Endothelial cell of umbilical vein (primary cell): Measurements from ENCODE around the gene PNCK. TPM values are rescaled to one million over a fixed set of nuclear protein-coding genes. Genes with fewer than 3 reads are reported as not detected.

Source experiments
- BruUV-seq: library from RNA; stranded (reverse); fragments of 400-500 nt; replicated peaks from 2 replicates; lab custom pipeline; 2021; lab: Mats Ljungman, UMichigan
- CTCF ChIA-PET: fragments of 300-600, 350-600 bp; sonication (Branson Sonifier 250); formaldehyde crosslinking; loops from one replicate; lab custom pipeline; 2021; ENCODE audit warnings: antibody characterized with exemption, inconsistent platforms; lab: Charles Lee
- POLR2A ChIA-PET: fragments of 300-600, 350-600 bp; sonication (Branson Sonifier 250); formaldehyde crosslinking; loops from one replicate; lab custom pipeline; 2021; ENCODE audit warnings: antibody characterized with exemption, inconsistent platforms; lab: Charles Lee
- DNase-seq: peaks from one replicate; pipeline ENCODE4 v3.0.0-alpha.2; 2011; ENCODE audit warnings: low read depth, low spot score
- FAIRE-seq: peaks from 2 replicates; lab custom pipeline; 2011; peaks lifted over from hg19 to GRCh38; lab: Jason Lieb, UNC
- H2AFZ ChIP-seq: 2 replicates; pipeline ENCODE4 v1.6.0; 2012; ENCODE audit warnings: low read depth, low read length, control low read depth, inconsistent platforms
- H3K27ac ChIP-seq: 2 replicates; pipeline ENCODE4 v1.5.1; 2011; ENCODE audit warnings: low read depth, mild to moderate bottlenecking, control low read depth, low read length, moderate library complexity; ENCODE audit not compliant: insufficient read depth
- H3K27me3 ChIP-seq, 2 experiments: 2 replicates each; pipeline versions ENCODE4 v1.6.0 to v1.6.1; 2011; ENCODE audit warnings: low read length in 2 of 2, mixed read lengths in 1 of 2; ENCODE audit not compliant: control insufficient read depth in 2 of 2, insufficient read depth in 2 of 2
- H3K36me3 ChIP-seq, 2 experiments: 2 replicates in 1 of 2; 3 replicates in 1 of 2; pipeline ENCODE4 v1.5.1; 2011; ENCODE audit warnings: low read length in 2 of 2, mild to moderate bottlenecking in 1 of 2, moderate library complexity in 1 of 2; ENCODE audit not compliant: control insufficient read depth in 2 of 2, insufficient read depth in 2 of 2; ENCODE audit errors: extremely low read depth in 1 of 2
- H3K4me1 ChIP-seq: 3 replicates; pipeline ENCODE4 v1.5.1; 2011; ENCODE audit warnings: mild to moderate bottlenecking, low read length; ENCODE audit not compliant: control insufficient read depth, insufficient read depth; ENCODE audit errors: extremely low read depth
- H3K4me2 ChIP-seq: 2 replicates; pipeline ENCODE4 v1.6.1; 2011; ENCODE audit warnings: low read length, control low read depth, mixed read lengths; ENCODE audit not compliant: insufficient read depth
- H3K4me3 ChIP-seq, 3 experiments: fragments of 200-600 bp in 1 of 3; sonication (generic), shearing (Covaris generic) in 1 of 3; replicated peaks in 1 of 3; 2 replicates each; pipeline ENCODE4 v1.5.1; 2011 to 2016; ENCODE audit warnings: control low read depth in 3 of 3, low read length in 3 of 3, mild to moderate bottlenecking in 2 of 3, inconsistent platforms in 1 of 3, low read depth in 1 of 3, moderate library complexity in 1 of 3; ENCODE audit not compliant: insufficient read depth in 1 of 3
- H3K79me2 ChIP-seq: 2 replicates; pipeline ENCODE4 v1.6.0; 2012; ENCODE audit warnings: low read length, inconsistent platforms; ENCODE audit not compliant: control insufficient read depth, insufficient read depth
- H3K9ac ChIP-seq: replicated peaks from 2 replicates; pipeline ENCODE3; 2011; ENCODE audit warnings: low read length, control low read depth; ENCODE audit not compliant: insufficient read depth; ENCODE audit errors: extremely low read depth
- H3K9me1 ChIP-seq: replicated peaks from 3 replicates; pipeline ENCODE4 v1.6.0; 2011; ENCODE audit warnings: mild to moderate bottlenecking, low read length; ENCODE audit not compliant: control insufficient read depth, insufficient read depth; ENCODE audit errors: extremely low read depth
- H3K9me3 ChIP-seq: replicated peaks from 2 replicates; pipeline ENCODE4 v1.5.1; 2012; ENCODE audit warnings: low read length, inconsistent platforms; ENCODE audit not compliant: control insufficient read depth, insufficient read depth
- H4K20me1 ChIP-seq: replicated peaks from 2 replicates; pipeline ENCODE3; 2011; ENCODE audit warnings: mild to moderate bottlenecking, low read length; ENCODE audit not compliant: control insufficient read depth, insufficient read depth; ENCODE audit errors: extremely low read depth
- CTCF ChIP-seq, 2 donors: IDR thresholded peaks; 1 replicate in 1 of 2; 2 replicates in 1 of 2; pipeline ENCODE4 v1.5.1; 2011; ENCODE audit warnings: low read length in 2 of 2, mild to moderate bottlenecking in 2 of 2, moderate library complexity in 2 of 2, control low read depth in 1 of 2, inconsistent platforms in 1 of 2, low read depth in 1 of 2; ENCODE audit not compliant: insufficient read depth in 1 of 2; ENCODE audit errors: extremely low read depth in 1 of 2
- EZH2 ChIP-seq: IDR thresholded peaks from 2 replicates; pipeline ENCODE4 v1.6.1; 2012; ENCODE audit warnings: borderline replicate concordance, low read depth, mild to moderate bottlenecking, moderate library complexity, low read length, inconsistent platforms; ENCODE audit not compliant: severe bottlenecking
- FOS ChIP-seq: IDR thresholded peaks from 2 replicates; pipeline ENCODE4 v1.6.1; 2011; ENCODE audit warnings: mild to moderate bottlenecking, low read length, moderate library complexity, borderline replicate concordance; ENCODE audit not compliant: insufficient read depth
- GATA2 ChIP-seq: IDR thresholded peaks from 2 replicates; pipeline ENCODE4 v1.7.0; 2011; ENCODE audit warnings: low read depth, mild to moderate bottlenecking, moderate library complexity, mixed read lengths, low read length; ENCODE audit not compliant: insufficient read length, insufficient read depth
- JUN ChIP-seq: IDR thresholded peaks from 2 replicates; pipeline ENCODE4 v1.6.1; 2011; ENCODE audit warnings: borderline replicate concordance, low read depth; ENCODE audit not compliant: insufficient read length, insufficient read depth
- MYC ChIP-seq: IDR thresholded peaks from one replicate; pipeline ENCODE4 v1.6.1; 2011; ENCODE audit warnings: mild to moderate bottlenecking, low read depth, low read length
- POLR2A ChIP-seq: IDR thresholded peaks from 2 replicates; pipeline ENCODE4 v1.6.1; 2012; ENCODE audit warnings: low read depth, mild to moderate bottlenecking, control low read depth, low read length
- POLR2AphosphoS5 ChIP-seq: IDR thresholded peaks from 2 replicates; pipeline ENCODE4 v1.6.1; 2012; ENCODE audit warnings: low read depth, mild to moderate bottlenecking, control low read depth, low read length, moderate library complexity; ENCODE audit not compliant: insufficient read depth
- dilution Hi-C: fragments of 300-500 bp; cut with MboI; formaldehyde crosslinking; loops from one replicate; pipeline ENCODE4 v1.15.0; 2019; ENCODE audit warnings: low sequenced_read_pairs; ENCODE audit not compliant: extremely low pct_ligation_motif_present
- intact Hi-C: fragments of 100-400 bp; cut with micrococcal nuclease; formaldehyde crosslinking; loops from one replicate; pipeline ENCODE4 v1.10.0; 2022
- polyA plus RNA-seq, 4 experiments: library from polyadenylated mRNA; depleted of rRNA in 3 of 4; stranded (reverse) in 3 of 4; unstranded in 1 of 4; fragments of >200 nt; gene quantifications; 2 replicates each; pipeline versions ENCODE4 v1.2.1 to v1.2.3, GENCODE V29; 2011 to 2012; ENCODE audit warnings: missing spikeins in 1 of 4
- total RNA-seq: library from RNA; stranded (reverse); gene quantifications from 2 replicates; pipeline ENCODE4 v1.2.3, GENCODE V29; 2021
- TF ChIP-seq, protein P1 (sequence below): IDR thresholded peaks from 2 replicates; pipeline ENCODE4 v1.6.1; 2011; ENCODE audit not compliant: insufficient read depth, insufficient read length

Gene PNCK
- total and polyA plus RNA-seq, 2 donors (not counting 3 experiments of a cell fraction or from before 2014, with no cell fraction given) = 0.12 TPM; not detected in 1

- Histone ChIP-seq H4K20me1 (no peaks in the 10 kb centered on the region), H3K4me1 (no peaks in the 10 kb centered on the region), H3K4me3 (no peak overlapping the region), H3K9ac (no peak overlapping the region), H3K36me3 (no peaks in the 10 kb centered on the region), H3K9me3 (no peaks in the 10 kb centered on the region), H3K9me1 (no peaks in the 10 kb centered on the region), H2AFZ (no peak overlapping the region), H3K27me3 (peaks cover 36 to 38% of the 10 kb centered on the region in 2 experiments), H3K79me2 (no peaks in the 10 kb centered on the region), H3K4me2 (no peak overlapping the region), H3K27ac (no peak overlapping the region)
- POLR2A ChIA-PET = no interaction called here
- FAIRE-seq = no peak
- no peak for DNase-seq
- CTCF ChIA-PET = interaction anchor here (1.2 kb wide), 1 partner anchor 27 kb away, joined by 4 read pairs; no protein-coding TSS in a partner anchor
- intact Hi-C loops (no loop called here), dilution Hi-C loops (no loop called here)
- no TSS peak for BruUV-seq
- TF ChIP-seq CTCF (IDR thresholded peaks at IDR 0.05; ENCODE audit: extremely low read depth in 1 of 2, insufficient read depth in 1 of 2, low read depth in 1 of 2, low read length in 2 of 2) (no peak), POLR2AphosphoS5 (no peak), POLR2A (no peak), EZH2 (no peak), FOS (no peak), JUN (no peak), MYC (no peak), GATA2 (no peak)
- TF ChIP-seq, protein P1, sequence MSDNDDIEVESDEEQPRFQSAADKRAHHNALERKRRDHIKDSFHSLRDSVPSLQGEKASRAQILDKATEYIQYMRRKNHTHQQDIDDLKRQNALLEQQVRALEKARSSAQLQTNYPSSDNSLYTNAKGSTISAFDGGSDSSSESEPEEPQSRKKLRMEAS = no peak
Observed at GRCh38 chrX:153640736-153641575, 32.7 kb downstream of the PNCK start.
